G401 (cell line): ENCODE data around the gene SUGP2. TPM values are rescaled to one million over a fixed set of nuclear protein-coding genes. Genes with fewer than 3 reads are reported as not detected.
"Not testable (repeated sequence)": the region's sequence is repeated elsewhere in the genome, so short reads cannot be mapped to it uniquely, and the experiment has no call there.

ENCODE experiments used
- DNase-seq: peaks from one replicate; pipeline ENCODE4 v3.0.0-alpha.2; 2015; ENCODE audit warnings: low spot score
- in situ Hi-C: cut with HindIII; loops from 2 replicates; pipeline ENCODE4 v1.10.0; 2016; ENCODE audit warnings: low sequenced_read_pairs, mixed read lengths
- total RNA-seq: library from RNA; depleted of rRNA; stranded (reverse); fragments of >200 nt; shearing (Covaris generic); gene quantifications from 2 replicates; pipeline ENCODE4 v1.2.3, GENCODE V29; 2014

The SUGP2 gene
- total RNA-seq, 1 experiment from 2014 or later = 62.9 TPM

- DNase-seq = no peak
- in situ Hi-C loops = no loop called here
Observed at GRCh38 chr19:19042732-19043280, 9.5 kb upstream of the SUGP2 start.

GRCh38 chr19:19040417-19040816 lies 7.1 kb upstream of the SUGP2 start:
- DNase-seq = no peak
- in situ Hi-C loops = no loop called here

- in situ Hi-C loops = no loop called here
- no peak for DNase-seq
Observed at GRCh38 chr19:19039901-19040300, 6.6 kb upstream of the SUGP2 start.

GRCh38 chr19:19034204-19034624 lies 897 bp upstream of the SUGP2 start:
- in situ Hi-C loops = no loop called here
- peak; percentile 63 for DNase-seq

- in situ Hi-C loops = no loop called here
- DNase-seq = no peak
Observed at GRCh38 chr19:19033176-19033425, 216 bp downstream of the SUGP2 start.

- peak; percentile 94 for DNase-seq
- in situ Hi-C loops = no loop called here
Observed at GRCh38 chr19:19032420-19033175, 719 bp downstream of the SUGP2 start.

- in situ Hi-C loops = no loop called here
- DNase-seq = no peak
Observed at GRCh38 chr19:19031891-19032290, 1.4 kb downstream of the SUGP2 start.

- no peak for DNase-seq
- in situ Hi-C loops = no loop called here
Observed at GRCh38 chr19:19028526-19028925, 4.8 kb downstream of the SUGP2 start.

GRCh38 chr19:19027228-19027627 lies 6.1 kb downstream of the SUGP2 start:
- in situ Hi-C loops = no loop called here
- no peak for DNase-seq

- in situ Hi-C loops = no loop called here
- DNase-seq = peak; percentile 35
Observed at GRCh38 chr19:19026299-19026971, 6.9 kb downstream of the SUGP2 start.

- DNase-seq = no peak
- in situ Hi-C loops = no loop called here
Observed at GRCh38 chr19:19025861-19026260, 7.5 kb downstream of the SUGP2 start.

- in situ Hi-C loops, DNase-seq: not testable (repeated sequence)
Observed at GRCh38 chr19:19023376-19023775, 9.9 kb downstream of the SUGP2 start.

GRCh38 chr19:19022380-19022961 lies 10.8 kb downstream of the SUGP2 start:
- in situ Hi-C loops = no loop called here

GRCh38 chr19:19021115-19021514 lies 12.2 kb downstream of the SUGP2 start:
- in situ Hi-C loops = no loop called here
- no peak for DNase-seq

More at GRCh38 chr19:19022380-19022961, 10.8 kb downstream of the SUGP2 start:
- no peak for DNase-seq

GRCh38 chr19:19010551-19010950 lies 22.8 kb downstream of the SUGP2 start:
- DNase-seq = no peak
- in situ Hi-C loops = no loop called here

- no peak for DNase-seq
- in situ Hi-C loops = no loop called here
Observed at GRCh38 chr19:19009951-19010350, 23.4 kb downstream of the SUGP2 start.

- in situ Hi-C loops = no loop called here
- DNase-seq = no peak
Observed at GRCh38 chr19:19006213-19006612, 27.1 kb downstream of the SUGP2 start.

GRCh38 chr19:19004144-19004543 lies 29.2 kb downstream of the SUGP2 start:
- in situ Hi-C loops = no loop called here
- peak; percentile 33 for DNase-seq

GRCh38 chr19:18999896-19000620 lies 33.3 kb downstream of the SUGP2 start:
- in situ Hi-C loops = no loop called here
- DNase-seq = peak; percentile 56
